GM10266 (cell line): Measurements from ENCODE around the gene MCEMP1.

ENCODE experiments used
- DNase-seq: peaks from one replicate; pipeline ENCODE4 v3.0.0; 2012; ENCODE audit errors: extremely low spot score
- TF ChIP-seq, protein P1 (sequence below): IDR thresholded peaks from 2 replicates; pipeline ENCODE4 v1.5.1; 2012; ENCODE audit warnings: mild to moderate bottlenecking, low read depth; ENCODE audit not compliant: control insufficient read depth, insufficient read depth; ENCODE audit errors: missing control alignments

The MCEMP1 gene

DNA sequence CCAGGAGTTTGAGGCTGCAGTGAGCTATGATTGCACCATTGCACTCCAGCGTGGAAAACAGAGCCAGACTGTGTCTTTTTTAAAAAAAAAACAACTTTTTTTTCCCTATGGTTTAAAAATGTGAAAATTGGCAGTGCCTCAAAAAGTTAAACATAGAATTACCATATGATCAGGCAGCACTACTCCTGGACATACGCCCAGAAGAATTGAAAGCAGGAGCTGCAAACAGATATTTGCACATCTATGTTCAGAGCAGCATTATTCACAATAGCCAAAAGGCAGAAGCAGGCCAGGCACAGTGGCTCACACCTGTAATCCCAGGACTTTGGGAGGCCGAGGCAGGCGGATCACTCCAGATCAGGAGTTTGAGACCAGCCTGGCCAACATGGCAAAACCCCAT is 11.8 kb upstream of the MCEMP1 start:
- DNase-seq = no peak
- TF ChIP-seq, protein P1, sequence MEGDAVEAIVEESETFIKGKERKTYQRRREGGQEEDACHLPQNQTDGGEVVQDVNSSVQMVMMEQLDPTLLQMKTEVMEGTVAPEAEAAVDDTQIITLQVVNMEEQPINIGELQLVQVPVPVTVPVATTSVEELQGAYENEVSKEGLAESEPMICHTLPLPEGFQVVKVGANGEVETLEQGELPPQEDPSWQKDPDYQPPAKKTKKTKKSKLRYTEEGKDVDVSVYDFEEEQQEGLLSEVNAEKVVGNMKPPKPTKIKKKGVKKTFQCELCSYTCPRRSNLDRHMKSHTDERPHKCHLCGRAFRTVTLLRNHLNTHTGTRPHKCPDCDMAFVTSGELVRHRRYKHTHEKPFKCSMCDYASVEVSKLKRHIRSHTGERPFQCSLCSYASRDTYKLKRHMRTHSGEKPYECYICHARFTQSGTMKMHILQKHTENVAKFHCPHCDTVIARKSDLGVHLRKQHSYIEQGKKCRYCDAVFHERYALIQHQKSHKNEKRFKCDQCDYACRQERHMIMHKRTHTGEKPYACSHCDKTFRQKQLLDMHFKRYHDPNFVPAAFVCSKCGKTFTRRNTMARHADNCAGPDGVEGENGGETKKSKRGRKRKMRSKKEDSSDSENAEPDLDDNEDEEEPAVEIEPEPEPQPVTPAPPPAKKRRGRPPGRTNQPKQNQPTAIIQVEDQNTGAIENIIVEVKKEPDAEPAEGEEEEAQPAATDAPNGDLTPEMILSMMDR = no peak

DNA sequence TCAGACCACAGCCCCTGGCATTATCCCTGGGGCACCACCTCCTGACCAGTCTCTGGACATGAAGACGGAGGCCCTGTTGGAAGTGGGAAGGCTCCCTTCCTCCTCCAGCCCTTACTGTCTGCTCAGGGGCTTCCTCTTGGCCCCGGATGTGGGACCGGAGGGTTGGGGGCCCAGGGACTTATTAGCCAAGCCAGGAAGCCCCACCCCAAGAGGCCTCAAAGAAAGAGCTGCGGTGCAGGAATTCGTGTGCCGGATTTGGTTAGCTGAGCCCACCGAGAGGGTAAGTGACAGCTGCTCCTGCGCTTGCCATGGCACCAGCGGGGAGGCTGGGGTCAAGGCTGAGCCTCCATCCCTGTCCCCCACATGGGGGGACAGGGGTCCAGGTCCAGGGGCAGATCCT is 8.0 kb upstream of the MCEMP1 start, which contains the start of gene RETN:
TSS of gene RETN (plus strand) at position 208 of the 400 bp plus-strand sequence. CDS start 278 bp downstream, outside the sequence.
- TF ChIP-seq, protein P1 = no peak
- DNase-seq = no peak

DNA sequence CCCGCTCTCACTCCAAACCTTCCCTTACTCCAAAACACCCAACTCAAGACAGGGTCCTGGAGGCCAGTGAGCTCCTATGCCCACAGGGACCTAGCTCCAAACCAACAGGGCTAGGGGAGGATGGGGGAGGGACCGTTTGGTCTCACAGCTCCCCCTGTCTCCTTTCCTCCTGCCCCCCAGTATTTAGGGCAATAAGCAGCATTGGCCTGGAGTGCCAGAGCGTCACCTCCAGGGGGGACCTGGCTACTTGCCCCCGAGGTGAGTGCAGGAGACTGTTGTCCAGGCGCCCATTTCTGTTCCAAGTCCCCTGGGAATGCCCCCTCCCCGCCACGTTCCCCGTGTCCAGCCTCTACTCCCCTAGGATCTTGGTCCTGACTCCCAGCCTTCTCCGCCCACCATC is 7.2 kb upstream of the MCEMP1 start:
- no peak for DNase-seq
- TF ChIP-seq, protein P1 = no peak

DNA sequence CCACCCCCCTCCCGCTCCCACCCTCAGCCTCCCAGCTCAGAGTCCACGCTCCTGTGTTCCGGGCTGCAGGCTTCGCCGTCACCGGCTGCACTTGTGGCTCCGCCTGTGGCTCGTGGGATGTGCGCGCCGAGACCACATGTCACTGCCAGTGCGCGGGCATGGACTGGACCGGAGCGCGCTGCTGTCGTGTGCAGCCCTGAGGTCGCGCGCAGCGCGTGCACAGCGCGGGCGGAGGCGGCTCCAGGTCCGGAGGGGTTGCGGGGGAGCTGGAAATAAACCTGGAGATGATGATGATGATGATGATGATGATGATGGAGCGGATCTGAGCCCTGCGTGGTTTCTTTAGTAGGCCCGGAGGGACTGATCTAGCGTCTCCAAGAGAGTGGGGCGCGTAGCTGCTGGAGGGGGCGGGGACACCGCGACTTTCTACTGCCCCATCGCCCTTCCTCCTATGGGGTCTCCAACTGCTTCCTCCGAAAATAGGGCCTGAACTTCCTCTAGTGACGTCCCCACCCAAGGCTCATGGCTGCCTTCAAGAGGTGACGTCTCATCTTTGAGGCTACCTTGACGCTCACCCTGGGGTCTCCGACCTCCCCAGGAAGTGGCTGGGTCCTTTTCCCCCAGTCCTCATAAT is 6.6 kb upstream of the MCEMP1 start:
- TF ChIP-seq, protein P1 = no peak
- no peak for DNase-seq

DNA sequence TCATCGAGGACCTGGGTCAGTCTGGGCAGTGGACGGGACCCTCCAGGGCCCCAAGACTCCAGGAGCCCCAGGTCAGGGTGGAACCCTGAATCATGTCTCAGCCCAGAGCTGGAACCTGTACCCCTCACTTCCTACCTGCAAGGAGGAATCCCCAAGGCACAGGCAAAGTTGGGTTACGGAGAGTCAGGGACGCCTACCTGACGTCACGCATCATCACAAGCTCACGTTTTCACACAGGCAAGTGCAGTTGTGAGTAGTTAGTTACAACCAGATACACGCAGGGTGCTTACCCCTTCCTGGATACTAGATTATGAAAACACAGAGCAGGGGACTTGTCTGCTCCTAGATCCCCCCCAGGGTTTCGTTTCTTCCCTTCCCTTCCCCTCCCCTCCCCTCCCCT is 6.1 kb upstream of the MCEMP1 start:
- TF ChIP-seq, protein P1 = no peak
- DNase-seq = no peak

DNA sequence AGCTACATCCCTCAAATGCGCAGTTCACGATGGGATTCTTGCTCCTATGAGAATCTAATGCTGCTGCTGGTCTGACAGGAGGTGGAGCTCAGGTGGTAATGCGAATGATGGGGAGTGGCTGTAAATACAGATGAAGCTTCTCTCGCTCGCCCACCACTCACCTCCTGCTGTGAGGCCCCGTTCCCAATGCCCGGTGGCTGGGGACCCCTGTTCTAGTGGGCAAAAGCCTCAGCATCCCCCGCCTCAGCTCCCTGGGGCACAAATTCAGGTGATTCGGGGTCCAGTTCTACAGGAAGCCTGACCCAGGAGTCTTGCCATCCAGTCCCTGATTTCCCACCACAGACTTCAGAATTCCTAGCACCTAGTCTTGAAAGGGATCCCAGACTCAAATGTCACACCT is 4.4 kb upstream of the MCEMP1 start:
- TF ChIP-seq, protein P1 = no peak
- DNase-seq = no peak
